Measurements from ENCODE around the gene CHRM5.

DNA sequence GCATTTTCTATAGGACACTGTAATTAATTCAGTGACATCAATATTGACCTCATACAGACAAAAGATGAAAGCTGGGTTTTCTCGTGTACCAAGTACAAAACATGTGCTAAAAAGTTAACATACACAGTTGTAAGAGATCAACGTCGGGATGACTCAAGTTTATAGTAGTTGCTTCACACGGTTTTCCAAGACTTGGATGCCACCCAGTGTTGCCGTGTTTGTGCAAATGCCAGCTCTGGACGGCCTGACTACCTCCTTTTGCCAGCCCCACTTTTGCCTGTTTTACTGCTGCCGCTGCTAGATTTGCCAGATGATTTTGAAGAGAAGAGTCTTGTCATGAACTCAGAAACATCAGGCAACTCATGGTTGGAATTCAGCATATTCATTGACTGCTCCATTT is 115.8 kb downstream of the CHRM5 start:
- no peak for TF ChIP-seq EZH2phosphoT487 (IDR thresholded peaks at IDR 0.05; ENCODE audit: borderline replicate concordance)
- TF ChIP-seq EZH2 (IDR thresholded peaks at IDR 0.05): no peak
- TF ChIP-seq, protein P1, sequence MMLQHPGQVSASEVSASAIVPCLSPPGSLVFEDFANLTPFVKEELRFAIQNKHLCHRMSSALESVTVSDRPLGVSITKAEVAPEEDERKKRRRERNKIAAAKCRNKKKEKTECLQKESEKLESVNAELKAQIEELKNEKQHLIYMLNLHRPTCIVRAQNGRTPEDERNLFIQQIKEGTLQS (IDR thresholded peaks at IDR 0.05): no peak
